Common myeloid progenitor, CD34-positive (primary cell): ENCODE results near the gene CFAP74.
A peak's percentile ranks its signal among the peaks of the same experiment; 100 is the strongest.

Experiments used
- CTCF ChIA-PET: fragments of 350-600 bp; sonication (Branson Sonifier 250); formaldehyde crosslinking; loops from one replicate; lab custom pipeline; 2021; ENCODE audit warnings: antibody characterized with exemption; lab: Charles Lee
- POLR2A ChIA-PET: fragments of 350-600 bp; sonication (Branson Sonifier 250); formaldehyde crosslinking; loops from one replicate; lab custom pipeline; 2021; ENCODE audit warnings: antibody characterized with exemption; lab: Charles Lee
- DNase-seq, 3 donors: peaks; one replicate each; pipeline versions ENCODE4 v3.0.0 to v3.0.0-alpha.2; 2013
- H3K27ac ChIP-seq, 2 experiments: 1 replicate in 1 of 2; 2 replicates in 1 of 2; pipeline ENCODE4 v1.7.0; 2013; ENCODE audit warnings: inconsistent platforms in 2 of 2, low read length in 2 of 2, mild to moderate bottlenecking in 2 of 2, low read depth in 1 of 2, moderate library complexity in 1 of 2; ENCODE audit not compliant: severe bottlenecking in 2 of 2, insufficient read depth in 1 of 2, poor library complexity in 1 of 2
- H3K27me3 ChIP-seq, 5 experiments: replicated peaks in 2 of 5; 1 replicate in 3 of 5; 2 replicates in 2 of 5; pipeline versions ENCODE4 v1.6.1 to v1.7.0; 2013; ENCODE audit warnings: low read length in 4 of 5, mild to moderate bottlenecking in 2 of 5, moderate library complexity in 2 of 5, inconsistent platforms in 1 of 5; ENCODE audit not compliant: insufficient read depth in 5 of 5, control insufficient read depth in 4 of 5
- H3K36me3 ChIP-seq, 4 experiments: 1 replicate in 2 of 4; 2 replicates in 2 of 4; pipeline versions ENCODE4 v1.6.1 to v1.7.0; 2013; ENCODE audit warnings: low read length in 3 of 4, control low read depth in 1 of 4, mild to moderate bottlenecking in 1 of 4; ENCODE audit not compliant: control insufficient read depth in 4 of 4, insufficient read depth in 4 of 4
- H3K4me1 ChIP-seq, 4 experiments: 1 replicate in 3 of 4; 2 replicates in 1 of 4; pipeline versions ENCODE4 v1.6.1 to v1.7.1; 2013; ENCODE audit warnings: low read length in 3 of 4, mild to moderate bottlenecking in 3 of 4, control low read depth in 1 of 4, inconsistent platforms in 1 of 4, moderate library complexity in 1 of 4; ENCODE audit not compliant: control insufficient read depth in 4 of 4, insufficient read depth in 4 of 4; ENCODE audit errors: control extremely low read depth in 1 of 4
- H3K4me3 ChIP-seq, 7 experiments: 1 replicate in 4 of 7; 2 replicates in 3 of 7; pipeline versions ENCODE4 v1.5.1 to v1.7.0; 2013; ENCODE audit warnings: mild to moderate bottlenecking in 7 of 7, low read length in 6 of 7, moderate library complexity in 6 of 7, inconsistent platforms in 2 of 7, low read depth in 2 of 7, control low read depth in 1 of 7; ENCODE audit not compliant: insufficient read depth in 4 of 7, control insufficient read depth in 1 of 7; ENCODE audit errors: extremely low read depth in 1 of 7
- H3K9me3 ChIP-seq, 5 experiments: 1 replicate in 4 of 5; 2 replicates in 1 of 5; pipeline versions ENCODE4 v1.6.1 to v1.7.1; 2013; ENCODE audit warnings: low read length in 4 of 5, mild to moderate bottlenecking in 2 of 5, inconsistent platforms in 1 of 5, low read depth in 1 of 5, moderate library complexity in 1 of 5; ENCODE audit not compliant: control insufficient read depth in 4 of 5, insufficient read depth in 2 of 5; ENCODE audit errors: control extremely low read depth in 1 of 5
- WGBS: methylation state at CpG from one replicate; pipeline ENCODE4 v1.1.5; 2013; ENCODE audit not compliant: insufficient coverage; 5-methylcytosine and 5-hydroxymethylcytosine counted together

The CFAP74 gene

GRCh38 chr1:1945782-1946393 lies 57.7 kb downstream of the CFAP74 start:
- Histone ChIP-seq H3K9me3 (peaks cover 0 to 4% (median under 1%) of the 10 kb centered on the region in 5 experiments), H3K4me3 (no peak overlapping the region), H3K36me3 (no peaks in the 10 kb centered on the region), H3K27ac (no peak overlapping the region), H3K4me1 (peaks cover 0 to 5% (median 4%) of the 10 kb centered on the region in 4 experiments), H3K27me3 (peaks cover 0 to 10% (median 0%) of the 10 kb centered on the region in 5 experiments)
- POLR2A ChIA-PET, result no interaction called here
- DNase-seq, result no peak
- WGBS, result 95% methylated on average over 24 of the region's 29 CpGs
- CTCF ChIA-PET, result interaction anchor here (0.9 to 7.0 kb wide), 3 partner anchors 29 to 99 kb away, joined by 3 to 64 read pairs (median 22); no protein-coding TSS in a partner anchor

DNA sequence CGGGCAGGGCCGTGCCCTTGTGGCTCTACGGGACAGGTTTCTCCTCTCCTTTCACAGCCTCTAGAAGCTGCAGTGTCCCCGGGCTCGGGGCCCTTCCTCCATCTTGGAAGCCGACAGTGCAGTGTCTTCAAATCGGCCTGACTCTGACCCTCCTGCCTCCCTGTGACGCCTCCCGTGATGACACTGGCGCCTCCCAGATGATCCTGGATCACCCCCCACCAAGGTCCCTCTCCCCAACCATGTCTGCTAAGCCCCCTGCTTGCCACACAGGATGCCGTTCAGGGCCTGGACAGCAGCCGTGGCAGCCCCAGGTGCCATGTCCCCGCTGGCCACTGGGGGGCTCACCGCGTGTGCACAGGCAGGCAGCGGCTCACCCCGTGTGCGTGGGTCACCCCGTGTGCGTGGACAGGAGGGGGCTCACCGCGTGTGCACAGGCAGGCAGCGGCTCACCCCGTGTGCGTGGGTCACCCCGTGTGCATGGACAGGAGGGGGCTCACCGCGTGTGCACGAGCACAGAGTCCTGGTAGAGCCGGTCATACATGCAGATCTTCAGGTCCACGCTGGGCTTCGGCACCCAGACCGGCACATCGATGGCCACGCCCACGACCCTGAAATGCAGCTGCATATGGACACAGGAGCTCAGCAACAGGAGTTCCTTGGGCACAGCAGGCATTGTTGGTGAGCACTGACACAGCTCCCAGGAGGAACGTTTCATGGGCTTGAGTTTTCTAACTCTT lies 59.6 kb downstream of the CFAP74 start:
- peak overlapping the region in 3 of 7 experiments; percentile 10 to 59 (median 49) for H3K4me3 ChIP-seq
- peaks cover 0 to 10% (median 2%) of the 10 kb centered on the region in 5 experiments for H3K27me3 ChIP-seq
- 21% methylated on average over 35 of the region's 37 CpGs for WGBS
- no peak overlapping the region for H3K27ac ChIP-seq
- ChIA-PET POLR2A (no interaction called here), CTCF (interaction anchor here (0.6 to 7.0 kb wide), 9 partner anchors 10 to 100 kb away, joined by 3 to 64 read pairs (median 5); no protein-coding TSS in a partner anchor)
- no peaks in the 10 kb centered on the region for H3K9me3 ChIP-seq
- peak; percentile 29 to 73 (median 66) for DNase-seq
- peaks cover 0 to 5% (median 4%) of the 10 kb centered on the region in 4 experiments for H3K4me1 ChIP-seq
- no peaks in the 10 kb centered on the region for H3K36me3 ChIP-seq

- H3K9me3 ChIP-seq, result no peaks in the 10 kb centered on the region
- H3K27me3 ChIP-seq, result peaks cover 0 to 10% (median 2%) of the 10 kb centered on the region in 5 experiments
- no peak for DNase-seq
- peaks cover 0 to 5% (median 4%) of the 10 kb centered on the region in 4 experiments for H3K4me1 ChIP-seq
- ChIA-PET POLR2A (no interaction called here), CTCF (interaction anchor here (0.7 to 7.0 kb wide), 5 partner anchors 11 to 107 kb away, joined by 3 to 64 read pairs (median 7); no protein-coding TSS in a partner anchor)
- H3K4me3 ChIP-seq, result no peak overlapping the region
- WGBS, result 91% methylated on average over 39 of the region's 45 CpGs
- H3K36me3 ChIP-seq, result no peaks in the 10 kb centered on the region
- no peak overlapping the region for H3K27ac ChIP-seq
Observed at GRCh38 chr1:1942753-1943656, 60.6 kb downstream of the CFAP74 start.

DNA sequence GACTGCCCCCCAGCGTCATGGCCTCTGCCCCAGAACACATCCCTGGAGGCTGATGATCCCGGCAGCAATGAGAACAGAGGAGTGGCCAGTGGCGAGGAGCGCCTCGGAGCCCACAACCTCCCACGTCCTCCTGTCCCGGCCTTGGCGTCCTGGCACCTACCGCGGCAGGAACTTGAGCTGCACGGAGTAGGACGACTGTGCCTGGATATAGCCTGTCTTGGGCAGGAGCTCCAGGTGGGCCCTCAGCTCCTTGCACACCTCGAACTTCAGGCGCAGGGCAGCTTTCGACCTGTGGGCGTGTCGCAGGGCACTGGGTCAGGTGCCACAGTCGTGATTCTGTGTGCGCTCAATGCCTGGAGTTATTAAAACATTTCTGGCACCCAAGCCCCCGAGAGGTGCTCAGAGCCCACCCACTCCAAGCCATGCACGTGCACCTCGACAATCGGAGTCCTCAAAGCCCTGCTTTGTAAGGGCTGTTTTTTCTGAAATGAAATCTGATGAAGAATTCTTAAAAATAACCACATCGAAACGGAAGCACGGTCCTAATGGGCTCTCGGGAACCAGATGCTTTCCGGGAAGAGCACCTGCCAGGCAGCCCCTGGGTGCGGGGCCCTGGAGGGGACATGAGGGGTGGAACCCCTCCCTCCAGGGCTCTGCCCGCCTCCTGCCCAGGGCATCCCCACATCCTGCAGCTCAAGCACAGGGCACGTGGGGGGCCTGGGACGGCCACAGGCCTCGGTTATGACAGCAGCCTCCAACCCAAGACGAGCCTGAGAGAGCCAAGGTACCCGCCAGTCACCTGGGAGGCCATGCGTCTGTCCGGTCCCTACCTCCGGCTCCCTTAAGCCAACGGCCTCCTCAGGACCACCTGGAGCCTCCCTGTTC lies 61.5 kb downstream of the CFAP74 start:
- peaks cover 0 to 5% (median 4%) of the 10 kb centered on the region in 4 experiments for H3K4me1 ChIP-seq
- DNase-seq, result no peak
- peaks cover 0 to 10% (median 2%) of the 10 kb centered on the region in 5 experiments for H3K27me3 ChIP-seq
- WGBS, result 92% methylated on average over 34 of the region's 39 CpGs
- H3K4me3 ChIP-seq, result no peak overlapping the region
- no peaks in the 10 kb centered on the region for H3K9me3 ChIP-seq
- CTCF ChIA-PET, result interaction anchor here (1.0 to 7.0 kb wide), 5 partner anchors 11 to 106 kb away, joined by 3 to 64 read pairs (median 6); no protein-coding TSS in a partner anchor
- POLR2A ChIA-PET, result no interaction called here
- H3K27ac ChIP-seq, result no peak overlapping the region
- H3K36me3 ChIP-seq, result no peaks in the 10 kb centered on the region

DNA sequence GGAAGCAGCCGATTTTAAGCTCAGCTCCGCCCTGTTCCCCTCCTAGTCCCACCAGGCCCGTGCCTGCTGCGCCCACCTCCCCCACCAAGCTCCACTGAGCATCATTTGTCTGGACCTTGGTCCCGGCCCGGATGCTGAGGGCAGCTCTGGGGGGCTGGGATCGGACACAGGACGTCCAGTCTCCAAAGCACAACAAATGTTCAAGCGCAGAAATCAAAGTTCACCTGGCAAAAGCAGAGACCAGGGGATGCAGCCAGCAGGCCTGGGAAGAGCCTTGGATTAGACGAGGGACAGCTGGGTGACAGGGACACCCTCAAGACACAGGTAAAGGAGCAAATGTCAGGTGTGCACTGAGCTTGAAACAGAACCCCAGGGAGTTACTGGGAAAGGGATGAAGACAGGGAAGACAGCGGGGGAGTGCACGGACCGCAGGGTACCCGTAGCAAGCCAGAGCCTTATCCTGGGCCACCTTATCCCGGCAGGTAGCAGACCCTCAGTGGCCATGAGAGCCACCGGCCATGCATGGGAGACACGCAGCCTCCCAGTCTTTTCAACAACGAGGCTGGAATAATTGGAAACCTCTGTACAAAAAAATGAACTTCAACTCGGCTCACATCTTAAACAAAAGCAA lies 62.3 kb downstream of the CFAP74 start:
- H3K9me3 ChIP-seq, result no peaks in the 10 kb centered on the region
- H3K27ac ChIP-seq, result no peak overlapping the region
- no peak for DNase-seq
- 79% methylated on average over 16 of the region's 19 CpGs for WGBS
- no peak overlapping the region for H3K4me3 ChIP-seq
- no peaks in the 10 kb centered on the region for H3K36me3 ChIP-seq
- peaks cover 0 to 10% (median 2%) of the 10 kb centered on the region in 5 experiments for H3K27me3 ChIP-seq
- ChIA-PET POLR2A (no interaction called here), CTCF (interaction anchor here (1.0 to 7.0 kb wide), 4 partner anchors 11 to 107 kb away, joined by 3 to 64 read pairs (median 5); no protein-coding TSS in a partner anchor)
- peaks cover 0 to 5% (median 4%) of the 10 kb centered on the region in 4 experiments for H3K4me1 ChIP-seq
